Keratinocyte (primary cell): ENCODE results near the gene XIRP2.

Source experiments
- CTCF ChIP-seq, 3 experiments: IDR thresholded peaks in 1 of 3; conservative IDR thresholded peaks in 1 of 3; optimal IDR thresholded peaks in 1 of 3; 2 replicates in 2 of 3; 3 replicates in 1 of 3; pipeline versions ENCODE3 to v1.5.1; 2011; ENCODE audit warnings: low read length in 3 of 3, mild to moderate bottlenecking in 3 of 3, moderate library complexity in 2 of 3, control low read depth in 1 of 3, inconsistent platforms in 1 of 3; ENCODE audit not compliant: insufficient read depth in 2 of 3; ENCODE audit errors: extremely low read depth in 1 of 3
- EZH2 ChIP-seq: IDR thresholded peaks from one replicate; pipeline ENCODE4 v1.6.1; 2012; ENCODE audit warnings: inconsistent platforms, mild to moderate bottlenecking, low read length, moderate library complexity

GRCh38 chr2:167057446-167057845, 169.2 kb downstream of the XIRP2 start:
- TF ChIP-seq CTCF (optimal IDR thresholded peaks at IDR 0.05 in 1 of 3, IDR thresholded peaks at IDR 0.05 in 1 of 3, conservative IDR thresholded peaks at IDR 0.05 in 1 of 3; ENCODE audit: extremely low read depth in 1 of 3, insufficient read depth in 2 of 3, low read length in 3 of 3) = no peak
- TF ChIP-seq EZH2 = no peak
